Osteoblast (primary cell): ENCODE results near the gene RRP36. TPM values are rescaled to one million over a fixed set of nuclear protein-coding genes. Genes with fewer than 3 reads are reported as not detected.

Source experiments
- DNase-seq: peaks from one replicate; pipeline ENCODE4 v3.0.0; 2011; ENCODE audit warnings: low spot score, mixed read lengths; ENCODE audit not compliant: insufficient read length; ENCODE audit errors: missing footprints
- H2AFZ ChIP-seq: 2 replicates; pipeline ENCODE4 v1.6.0; 2011; ENCODE audit warnings: mild to moderate bottlenecking, low read length
- H3K27ac ChIP-seq: 2 replicates; pipeline ENCODE4 v1.5.1; 2011; ENCODE audit warnings: mild to moderate bottlenecking, low read depth, low read length, moderate library complexity
- H3K27me3 ChIP-seq: 2 replicates; pipeline ENCODE4 v1.6.0; 2012; ENCODE audit warnings: mild to moderate bottlenecking, control low read depth, inconsistent platforms, low read length, moderate library complexity; ENCODE audit not compliant: insufficient read depth
- H3K36me3 ChIP-seq: 2 replicates; pipeline ENCODE4 v1.5.1; 2011; ENCODE audit warnings: mild to moderate bottlenecking, low read length, control low read depth, moderate library complexity; ENCODE audit not compliant: insufficient read depth
- H3K4me1 ChIP-seq: 2 replicates; pipeline ENCODE4 v1.5.1; 2011; ENCODE audit warnings: mild to moderate bottlenecking, low read length, control low read depth, moderate library complexity; ENCODE audit not compliant: insufficient read depth
- H3K4me2 ChIP-seq: 2 replicates; pipeline ENCODE4 v1.6.0; 2011; ENCODE audit warnings: mild to moderate bottlenecking, low read length; ENCODE audit not compliant: insufficient read depth
- H3K4me3 ChIP-seq: fragments of 200-600 bp; sonication (generic); 3 replicates; pipeline ENCODE4 v1.5.1; 2012; ENCODE audit warnings: mild to moderate bottlenecking, low read length, inconsistent platforms; ENCODE audit not compliant: insufficient read depth
- H3K79me2 ChIP-seq: 2 replicates; pipeline ENCODE4 v1.6.0; 2012; ENCODE audit warnings: mild to moderate bottlenecking, low read length, control low read depth, inconsistent platforms; ENCODE audit not compliant: insufficient read depth
- H3K9me3 ChIP-seq: 2 replicates; pipeline ENCODE4 v1.5.1; 2011; ENCODE audit warnings: low read depth, low read length, control low read depth
- H4K20me1 ChIP-seq: 2 replicates; pipeline ENCODE4 v1.6.0; 2012; ENCODE audit warnings: mild to moderate bottlenecking, low read length, control low read depth; ENCODE audit not compliant: insufficient read depth
- CTCF ChIP-seq: IDR thresholded peaks from 2 replicates; pipeline ENCODE4 v1.5.1; 2011; ENCODE audit warnings: mild to moderate bottlenecking, low read depth, low read length, moderate library complexity; ENCODE audit errors: extremely low read depth
- total RNA-seq: library from RNA; depleted of rRNA; stranded (reverse); fragments of >200 nt; gene quantifications from 2 replicates; pipeline ENCODE4 v1.2.3, GENCODE V29; 2012

Gene RRP36
- total RNA-seq, 1 donor: 84.0 TPM

DNA sequence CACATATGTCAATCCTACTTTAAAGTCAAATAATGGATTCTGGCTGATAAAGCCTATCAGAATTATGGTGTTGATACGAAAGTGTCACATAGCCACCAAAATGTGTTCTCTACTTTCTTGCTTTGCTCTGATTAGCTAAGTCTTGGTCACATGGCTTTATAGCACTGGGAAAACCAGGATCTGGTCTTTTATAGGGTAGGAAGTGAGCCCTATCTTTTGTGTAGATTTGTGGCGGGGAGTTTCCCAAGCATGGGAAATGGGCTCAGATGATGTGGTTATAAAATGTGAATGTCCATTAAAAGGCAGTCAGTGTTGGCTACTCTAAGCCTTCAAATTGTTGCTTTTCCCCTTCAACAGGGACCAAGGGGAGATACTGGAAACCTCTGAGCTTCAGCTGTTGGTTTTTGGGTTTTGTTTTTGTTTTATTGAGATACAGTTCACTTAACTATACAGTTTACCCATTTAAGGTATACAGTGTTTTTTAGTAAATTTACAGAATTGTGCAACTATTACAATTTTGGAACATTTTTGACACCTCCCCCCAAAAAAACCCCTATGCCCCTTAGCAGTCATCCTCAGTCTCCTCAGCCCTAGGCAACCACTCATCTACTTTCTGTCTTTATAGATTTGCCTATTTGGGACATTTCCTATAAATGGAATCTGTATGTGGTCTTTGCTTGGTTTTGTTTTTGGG is 12.2 kb downstream of the RRP36 start:
- Histone ChIP-seq H4K20me1 (peaks cover 2% of the 10 kb centered on the region), H3K27ac (no peak overlapping the region), H3K36me3 (peaks cover 69% of the 10 kb centered on the region), H3K27me3 (no peaks in the 10 kb centered on the region), H3K9me3 (no peaks in the 10 kb centered on the region), H3K4me3 (no peak overlapping the region), H3K4me1 (no peaks in the 10 kb centered on the region), H3K79me2 (no peaks in the 10 kb centered on the region), H2AFZ (no peak overlapping the region), H3K4me2 (no peak overlapping the region)
- peak; percentile 39 for DNase-seq
- no peak for TF ChIP-seq CTCF

DNA sequence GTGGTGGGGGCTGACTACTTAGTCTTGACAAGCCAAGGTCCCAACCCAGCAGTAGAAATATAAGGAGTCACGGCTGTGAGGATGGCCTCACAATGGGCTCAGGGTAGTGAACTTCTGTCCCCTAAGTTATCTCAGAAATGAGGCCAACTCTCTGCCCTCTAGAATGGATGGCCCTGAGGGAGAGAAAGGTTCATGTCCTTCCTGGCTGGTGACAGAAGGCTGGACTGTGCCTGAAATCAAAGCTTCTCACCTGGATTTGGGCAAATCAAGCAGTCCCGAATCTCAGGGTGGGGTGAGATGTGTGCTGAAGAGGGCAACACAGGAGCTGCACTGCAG is 12.7 kb downstream of the RRP36 start:
- Histone ChIP-seq H3K4me3 (no peak overlapping the region), H3K36me3 (peaks cover 68% of the 10 kb centered on the region), H3K4me2 (no peak overlapping the region), H4K20me1 (peaks cover 2% of the 10 kb centered on the region), H3K9me3 (no peaks in the 10 kb centered on the region), H2AFZ (no peak overlapping the region), H3K4me1 (no peaks in the 10 kb centered on the region), H3K27ac (no peak overlapping the region), H3K79me2 (no peaks in the 10 kb centered on the region), H3K27me3 (no peaks in the 10 kb centered on the region)
- DNase-seq: peak; percentile 72
- no peak for TF ChIP-seq CTCF

- H3K27ac ChIP-seq: no peak overlapping the region
- H3K4me2 ChIP-seq: no peak overlapping the region
- no peaks in the 10 kb centered on the region for H3K4me1 ChIP-seq
- DNase-seq: peak; percentile 54
- no peak for TF ChIP-seq CTCF
- no peak overlapping the region for H2AFZ ChIP-seq
- no peaks in the 10 kb centered on the region for H3K79me2 ChIP-seq
- no peak overlapping the region for H3K4me3 ChIP-seq
- no peaks in the 10 kb centered on the region for H4K20me1 ChIP-seq
- H3K27me3 ChIP-seq: no peaks in the 10 kb centered on the region
- H3K36me3 ChIP-seq: peaks cover 68% of the 10 kb centered on the region
- H3K9me3 ChIP-seq: no peaks in the 10 kb centered on the region
Observed at GRCh38 chr6:43035495-43036194, 14.2 kb downstream of the RRP36 start.

- Histone ChIP-seq H3K4me1 (no peaks in the 10 kb centered on the region), H3K9me3 (no peaks in the 10 kb centered on the region), H3K79me2 (no peaks in the 10 kb centered on the region), H3K4me2 (no peak overlapping the region), H4K20me1 (no peaks in the 10 kb centered on the region), H2AFZ (no peak overlapping the region), H3K27ac (no peak overlapping the region), H3K27me3 (no peaks in the 10 kb centered on the region), H3K36me3 (peaks cover 71% of the 10 kb centered on the region), H3K4me3 (no peak overlapping the region)
- no peak for TF ChIP-seq CTCF
- DNase-seq: no peak
Observed at GRCh38 chr6:43036712-43037111, 15.3 kb downstream of the RRP36 start.
